WERI-Rb-1 (cell line): Measurements from ENCODE around the gene CERK.

Experiments used
- DNase-seq: peaks from one replicate; pipeline ENCODE4 v3.0.0-alpha.2; 2020
- H3K27ac ChIP-seq: fragments of 250-450 bp; sonication (Bioruptor Pico); 2 replicates; pipeline ENCODE4 v1.5.1; 2020; ENCODE audit warnings: mild to moderate bottlenecking, moderate library complexity
- H3K27me3 ChIP-seq: fragments of 250-450 bp; sonication (Bioruptor Pico); 2 replicates; pipeline ENCODE4 v1.5.1; 2021; ENCODE audit warnings: mild to moderate bottlenecking, low read depth, moderate library complexity; ENCODE audit not compliant: insufficient read depth, severe bottlenecking
- H3K36me3 ChIP-seq: fragments of 250-450 bp; sonication (Bioruptor Pico); 2 replicates; pipeline ENCODE4 v1.5.1; 2020; ENCODE audit warnings: mild to moderate bottlenecking, moderate library complexity
- H3K4me3 ChIP-seq: 2 replicates; pipeline ENCODE4 v1.5.1; 2011; ENCODE audit warnings: low read depth, mild to moderate bottlenecking, control low read depth, low read length
- H3K9me3 ChIP-seq: fragments of 250-450 bp; sonication (Bioruptor Pico); 2 replicates; pipeline ENCODE4 v1.5.1; 2021; ENCODE audit warnings: mild to moderate bottlenecking, moderate library complexity; ENCODE audit not compliant: severe bottlenecking
- TF ChIP-seq, protein P1 (sequence below): IDR thresholded peaks from 2 replicates; pipeline ENCODE4 v1.5.1; 2011; ENCODE audit warnings: low read depth, mild to moderate bottlenecking, control low read depth, inconsistent platforms, low read length

CERK gene

DNA sequence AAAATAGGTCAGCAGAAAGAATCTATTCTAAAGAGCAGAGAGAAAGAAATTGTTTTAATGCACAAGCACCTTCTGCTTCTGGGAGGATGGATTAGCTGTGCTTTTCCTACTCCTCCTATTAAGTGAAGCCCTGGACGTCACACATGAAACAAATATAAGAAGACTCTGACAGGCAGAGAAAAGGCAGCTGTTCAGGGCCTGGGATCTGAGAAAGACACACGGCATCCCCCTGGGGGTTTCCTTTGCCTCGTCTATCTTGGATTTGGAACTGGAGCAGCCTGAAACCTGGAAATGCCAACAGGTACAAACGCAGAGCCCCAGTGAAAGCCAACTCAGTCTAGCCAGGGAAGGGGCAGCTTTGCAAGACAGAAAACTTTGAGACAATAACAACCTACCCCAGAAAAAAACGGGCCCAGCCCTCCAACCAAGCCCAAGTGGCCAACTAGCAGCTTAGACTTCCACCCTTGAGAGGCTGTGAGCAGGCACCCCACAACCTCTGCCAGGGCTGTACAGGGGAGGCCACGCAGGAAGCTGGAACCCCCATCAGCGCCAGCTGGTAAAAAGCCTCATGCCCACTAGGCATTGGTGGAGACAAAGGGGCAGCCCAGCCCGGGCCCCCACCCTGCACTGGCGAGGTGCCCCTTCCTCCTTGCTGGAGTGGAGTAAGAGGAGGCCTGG lies 7.3 kb downstream of the CERK start:
- DNase-seq, result no peak
- no peak overlapping the region; the same call in 1 of the 2 replicates for H3K27ac ChIP-seq
- H3K27me3 ChIP-seq, result no peaks in the 10 kb centered on the region
- H3K36me3 ChIP-seq, result peaks cover 21% of the 10 kb centered on the region
- no peaks in the 10 kb centered on the region for H3K9me3 ChIP-seq
- TF ChIP-seq, protein P1, sequence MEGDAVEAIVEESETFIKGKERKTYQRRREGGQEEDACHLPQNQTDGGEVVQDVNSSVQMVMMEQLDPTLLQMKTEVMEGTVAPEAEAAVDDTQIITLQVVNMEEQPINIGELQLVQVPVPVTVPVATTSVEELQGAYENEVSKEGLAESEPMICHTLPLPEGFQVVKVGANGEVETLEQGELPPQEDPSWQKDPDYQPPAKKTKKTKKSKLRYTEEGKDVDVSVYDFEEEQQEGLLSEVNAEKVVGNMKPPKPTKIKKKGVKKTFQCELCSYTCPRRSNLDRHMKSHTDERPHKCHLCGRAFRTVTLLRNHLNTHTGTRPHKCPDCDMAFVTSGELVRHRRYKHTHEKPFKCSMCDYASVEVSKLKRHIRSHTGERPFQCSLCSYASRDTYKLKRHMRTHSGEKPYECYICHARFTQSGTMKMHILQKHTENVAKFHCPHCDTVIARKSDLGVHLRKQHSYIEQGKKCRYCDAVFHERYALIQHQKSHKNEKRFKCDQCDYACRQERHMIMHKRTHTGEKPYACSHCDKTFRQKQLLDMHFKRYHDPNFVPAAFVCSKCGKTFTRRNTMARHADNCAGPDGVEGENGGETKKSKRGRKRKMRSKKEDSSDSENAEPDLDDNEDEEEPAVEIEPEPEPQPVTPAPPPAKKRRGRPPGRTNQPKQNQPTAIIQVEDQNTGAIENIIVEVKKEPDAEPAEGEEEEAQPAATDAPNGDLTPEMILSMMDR, result no peak
- H3K4me3 ChIP-seq, result no peak overlapping the region

DNA sequence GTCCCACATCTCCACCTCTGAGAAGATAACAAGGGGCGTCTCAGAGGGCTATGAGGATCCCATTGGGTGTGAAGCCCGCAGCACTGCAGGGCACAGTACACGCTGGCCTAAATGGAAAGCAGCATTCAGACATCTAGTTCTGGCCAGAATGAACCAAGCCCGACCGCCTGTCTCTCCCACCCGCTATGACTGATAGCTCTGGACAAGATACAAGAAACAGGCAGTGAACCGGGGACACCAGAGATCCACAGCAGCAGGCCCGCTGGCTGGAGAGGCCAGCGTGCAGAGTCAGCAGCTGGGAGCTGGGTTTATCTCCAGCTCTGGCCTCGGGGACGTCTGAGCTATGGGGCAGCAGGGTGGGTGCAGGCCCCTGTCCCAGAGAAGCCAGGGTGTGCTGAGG lies 9.6 kb downstream of the CERK start:
- Histone ChIP-seq H3K4me3 (no peak overlapping the region), H3K36me3 (peaks cover 16% of the 10 kb centered on the region), H3K9me3 (no peaks in the 10 kb centered on the region), H3K27me3 (no peaks in the 10 kb centered on the region), H3K27ac (0 out of 2 replicates have a peak overlapping the region, but pooled peaks have one; percentile 12)
- TF ChIP-seq, protein P1, result no peak
- no peak for DNase-seq

DNA sequence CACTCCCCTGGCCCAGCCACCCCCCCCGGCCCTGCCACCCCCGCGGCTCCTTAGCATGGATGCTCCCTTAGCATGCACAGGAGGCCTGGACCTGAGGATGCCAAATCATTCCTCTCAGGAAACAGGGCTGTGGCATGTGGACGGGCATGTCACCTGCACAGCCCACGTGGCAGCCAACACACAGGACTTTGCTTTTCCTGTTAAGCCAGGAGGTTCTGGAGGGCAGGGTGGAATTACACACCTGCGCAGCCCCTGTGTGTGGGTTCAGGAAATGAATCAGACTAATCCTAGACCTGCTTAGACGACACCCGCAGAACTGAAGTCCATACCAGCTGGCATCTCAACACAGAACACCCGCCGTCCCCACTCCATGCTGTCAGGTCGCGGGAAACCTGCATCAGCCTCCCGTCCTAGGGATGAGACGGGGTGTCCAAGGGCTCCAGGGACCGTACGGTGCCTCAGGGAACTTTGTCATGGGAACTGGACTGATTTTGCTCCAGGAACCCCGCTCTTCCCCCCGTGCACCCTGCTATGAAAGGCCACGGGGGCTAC lies 10.2 kb downstream of the CERK start:
- H3K27ac ChIP-seq, result no peak overlapping the region
- DNase-seq, result no peak
- H3K27me3 ChIP-seq, result no peaks in the 10 kb centered on the region
- no peak overlapping the region for H3K4me3 ChIP-seq
- peaks cover 16% of the 10 kb centered on the region for H3K36me3 ChIP-seq
- no peaks in the 10 kb centered on the region for H3K9me3 ChIP-seq
- TF ChIP-seq, protein P1, result no peak

DNA sequence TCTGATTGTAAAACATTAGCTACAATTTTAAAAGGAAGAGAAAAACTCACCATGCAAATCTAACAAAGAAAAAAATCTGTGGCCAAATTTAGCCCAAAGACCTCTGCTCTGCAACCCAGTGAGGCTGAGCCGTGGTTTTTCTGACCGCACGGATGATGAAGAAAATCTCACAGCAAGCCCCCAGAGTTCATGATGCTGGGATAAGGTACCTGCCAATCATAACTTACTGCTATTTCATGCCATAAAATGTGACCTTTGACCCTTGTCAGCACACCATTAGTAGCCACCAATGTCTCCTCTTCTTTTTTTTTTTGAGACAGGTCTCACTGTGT lies 11.1 kb downstream of the CERK start:
- DNase-seq, result no peak
- Histone ChIP-seq H3K4me3 (no peak overlapping the region), H3K27me3 (no peaks in the 10 kb centered on the region), H3K27ac (no peak overlapping the region), H3K36me3 (peaks cover 16% of the 10 kb centered on the region), H3K9me3 (no peaks in the 10 kb centered on the region)
- TF ChIP-seq, protein P1, result no peak

DNA sequence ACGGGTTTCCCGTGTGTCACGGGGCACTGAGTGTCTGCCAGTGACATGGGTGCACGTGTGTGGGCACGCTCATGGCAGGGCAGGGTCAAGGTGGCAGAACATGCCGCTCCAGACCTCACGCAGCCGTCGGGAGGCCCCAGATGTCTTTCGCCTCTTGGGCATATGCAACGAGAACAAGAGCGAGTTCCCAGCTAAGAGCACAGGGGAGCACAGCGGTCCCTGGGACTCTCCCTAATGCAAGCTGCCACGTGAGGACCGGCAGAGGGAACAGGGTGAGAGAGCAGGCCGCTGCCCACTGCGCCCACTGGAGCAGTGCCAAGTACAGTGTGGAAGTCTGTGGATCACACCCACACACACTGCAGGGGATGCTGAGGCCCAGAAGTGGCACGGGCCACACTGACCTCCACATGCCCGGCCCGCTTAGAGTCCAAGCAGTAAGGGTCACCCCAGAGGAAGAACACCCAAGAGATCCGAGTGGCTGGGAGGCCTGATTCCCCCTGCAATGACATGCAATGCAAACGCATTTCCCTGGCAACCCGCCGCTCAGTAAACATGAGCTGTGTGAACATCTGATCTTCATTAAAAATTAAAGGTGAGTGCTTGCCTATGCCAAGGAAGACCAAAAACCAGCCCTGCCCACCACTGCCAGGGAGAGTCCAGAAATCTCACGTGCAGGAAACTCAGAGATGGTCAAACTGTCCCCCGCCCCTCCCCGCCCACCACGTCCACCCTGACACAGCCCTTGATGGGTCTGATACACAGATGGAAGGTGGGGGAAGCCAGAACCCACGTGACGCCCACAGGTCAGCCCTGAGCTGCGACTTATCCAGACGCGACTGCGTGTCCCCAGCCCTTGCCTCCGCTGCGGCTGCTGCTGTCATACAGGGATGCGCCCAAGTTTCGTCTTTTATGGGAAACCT lies 11.7 kb downstream of the CERK start:
- no peak for DNase-seq
- H3K27me3 ChIP-seq, result no peaks in the 10 kb centered on the region
- peaks cover 16% of the 10 kb centered on the region for H3K36me3 ChIP-seq
- no peaks in the 10 kb centered on the region for H3K9me3 ChIP-seq
- H3K4me3 ChIP-seq, result no peak overlapping the region
- TF ChIP-seq, protein P1, result no peak
- no peak overlapping the region for H3K27ac ChIP-seq
